ENCODE measurements around the gene ZNF19.

Gene ZNF19

DNA sequence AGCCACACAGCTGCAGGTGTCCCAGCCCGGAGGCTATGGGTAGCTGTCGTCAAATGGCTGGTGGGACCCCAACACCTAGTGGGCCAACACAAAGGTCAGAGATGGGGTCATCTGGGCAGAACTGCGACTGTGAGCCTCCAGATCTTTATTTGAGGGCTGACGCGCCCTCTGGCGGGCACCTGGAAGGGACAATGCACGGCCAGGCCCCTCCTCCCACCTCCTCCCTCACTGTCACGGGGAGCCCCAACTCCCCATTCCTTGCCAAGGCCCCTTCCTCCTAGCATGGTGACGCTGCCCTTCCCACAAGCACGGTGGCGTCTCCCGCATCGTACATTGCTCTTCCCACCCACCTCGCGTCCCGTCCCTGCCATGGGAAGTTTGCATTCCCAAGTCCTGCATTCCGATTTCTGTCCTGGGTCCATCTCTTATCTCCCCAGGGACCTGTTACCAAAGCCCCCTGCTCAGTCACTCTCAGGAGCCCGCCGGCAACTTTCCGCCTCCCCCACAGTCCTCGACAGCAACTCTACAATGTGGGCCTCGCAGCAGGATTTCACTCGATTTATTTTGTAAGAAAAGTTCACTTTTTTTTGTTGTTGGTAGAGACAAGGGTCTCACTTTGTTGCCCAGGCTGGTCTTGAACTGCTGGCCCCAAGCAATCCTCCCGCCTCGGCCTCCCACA, 48.3 kb downstream of the ZNF19 start:
- no peak for DNase-seq

DNA sequence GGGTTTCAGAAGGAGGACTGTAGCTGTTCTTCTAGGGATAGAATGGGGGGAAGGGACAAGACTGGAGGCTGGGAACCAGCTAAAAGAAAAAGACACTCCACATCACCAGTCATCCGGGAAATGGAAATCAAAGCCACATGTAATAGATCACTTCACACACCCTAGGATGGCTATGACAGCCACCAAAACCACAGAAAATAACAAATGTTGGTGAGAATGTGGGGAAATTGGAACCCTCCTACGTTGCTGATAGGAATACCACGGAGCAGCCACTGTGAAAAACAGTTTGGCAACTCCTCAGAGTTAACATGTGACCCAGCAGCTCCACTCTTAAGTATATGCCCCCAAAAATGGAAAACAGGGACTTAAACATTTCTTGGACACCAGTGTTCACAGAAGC, 49.6 kb downstream of the ZNF19 start:
- no peak for DNase-seq

DNA sequence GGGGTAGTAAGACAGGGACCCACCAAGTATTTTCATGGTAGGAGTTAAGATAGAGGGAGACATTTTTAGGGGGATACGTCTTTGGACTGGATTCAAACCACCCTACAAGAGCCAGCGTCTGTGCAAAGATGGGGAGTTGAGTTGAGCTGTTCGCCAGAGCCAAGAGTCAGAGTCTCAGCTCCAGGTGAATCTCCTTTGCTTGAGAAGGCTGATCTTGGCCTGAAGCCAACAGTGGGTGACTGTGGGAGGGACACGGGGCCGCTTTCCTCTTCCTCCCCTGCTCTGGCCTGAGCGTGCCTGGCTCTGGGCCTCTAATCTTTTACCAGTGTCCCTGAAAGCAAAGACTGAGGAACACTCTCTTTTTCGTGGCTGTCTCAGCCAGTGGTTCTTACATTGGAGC, 52.7 kb downstream of the ZNF19 start:
- no peak for DNase-seq

DNA sequence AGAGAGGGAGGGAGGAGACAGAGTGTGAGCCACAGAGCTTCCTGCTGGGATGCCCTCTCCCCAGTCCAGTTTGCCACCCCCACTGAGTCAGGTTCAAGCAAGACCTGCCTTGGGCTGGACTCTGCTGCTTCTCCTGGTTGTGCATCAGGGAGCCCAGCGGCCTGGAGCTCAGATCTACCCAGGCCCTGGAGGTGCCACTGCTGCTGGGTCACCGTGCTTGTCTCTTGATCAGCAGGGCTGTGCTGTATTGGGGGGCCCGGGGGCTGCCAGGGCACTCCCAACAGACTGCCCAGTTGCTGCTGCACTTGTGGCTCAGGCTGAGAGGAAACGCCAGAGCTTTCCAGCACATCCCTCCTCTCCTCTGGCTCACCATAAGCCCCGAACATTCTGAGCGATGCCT, 56.2 kb downstream of the ZNF19 start:
- DNase-seq = no peak

DNA sequence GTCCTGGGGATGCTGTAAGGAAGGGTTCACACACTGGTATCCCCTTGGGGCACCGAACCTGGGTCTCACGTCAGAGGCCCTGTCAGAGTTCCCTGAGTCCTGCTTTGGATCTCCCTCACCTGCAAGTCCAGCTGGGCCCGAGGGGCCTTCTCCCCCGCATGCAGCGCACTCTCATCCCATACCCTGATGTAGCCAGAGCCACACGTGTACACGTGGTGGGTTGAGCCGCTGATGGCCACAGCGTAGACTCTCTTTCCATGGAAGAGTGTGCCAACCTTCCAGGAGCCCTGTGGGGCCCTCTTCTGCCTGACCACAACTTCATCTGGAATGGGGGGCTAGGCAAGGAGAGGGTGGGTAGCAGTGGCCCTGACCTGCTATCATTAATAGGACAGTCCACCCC, 57.1 kb downstream of the ZNF19 start:
- no peak for DNase-seq

DNA sequence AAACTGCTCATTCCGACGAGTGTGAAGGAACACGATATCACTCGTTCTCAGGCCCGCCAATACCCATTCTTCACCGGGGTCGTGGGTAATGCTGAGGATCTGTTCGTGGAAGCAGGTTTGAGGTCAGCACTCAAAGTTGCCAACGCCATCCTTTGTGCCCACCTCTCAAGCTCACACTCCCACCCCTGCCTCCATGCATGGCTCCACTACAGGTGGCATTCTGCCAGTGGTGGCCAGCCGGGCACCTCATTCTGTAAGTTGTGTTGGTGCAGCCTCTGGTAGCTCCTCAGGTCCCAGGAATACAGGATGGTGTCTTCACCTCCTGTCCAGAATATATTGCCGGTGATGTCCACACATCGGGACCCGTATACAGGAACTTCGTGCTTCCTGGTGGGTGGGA, 57.9 kb downstream of the ZNF19 start:
- no peak for DNase-seq

DNA sequence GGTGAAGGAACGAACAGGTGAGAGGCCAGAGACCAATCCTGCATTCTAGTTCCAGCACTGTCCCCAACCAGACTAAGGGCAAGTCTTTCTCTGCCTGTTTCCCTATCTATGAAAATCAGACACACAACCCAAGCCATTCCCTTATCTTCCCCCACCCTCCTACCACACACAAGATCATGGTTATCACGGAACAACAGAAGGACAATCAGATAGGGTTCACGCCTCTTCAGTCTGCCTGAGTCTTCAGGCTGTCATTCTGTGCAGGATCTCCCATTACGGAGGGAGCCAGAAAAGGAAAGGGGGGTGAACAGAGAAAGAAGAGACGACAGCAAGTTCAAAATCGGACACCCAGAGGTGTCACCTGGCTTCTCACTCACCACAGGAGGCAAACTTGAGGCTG, 58.4 kb downstream of the ZNF19 start:
- no peak for DNase-seq

DNA sequence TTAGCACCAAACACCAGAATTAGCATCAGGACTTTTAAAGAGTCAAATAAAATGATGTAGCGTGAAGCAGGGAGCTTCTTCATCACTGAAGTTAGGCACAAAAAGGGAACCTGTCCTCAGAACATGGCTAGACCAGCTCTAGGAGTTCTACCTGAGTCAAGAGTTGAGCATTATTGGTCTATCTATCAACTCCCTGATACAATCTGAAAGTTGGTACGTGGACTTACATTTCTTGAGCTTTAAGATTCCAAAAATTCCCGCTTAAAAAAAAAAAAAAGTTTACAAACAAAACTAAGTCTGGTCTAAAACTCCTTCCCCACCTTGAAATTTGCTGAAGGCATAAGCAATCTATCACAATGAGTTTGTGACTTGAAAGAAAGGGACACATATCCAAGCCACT, 59.5 kb downstream of the ZNF19 start:
- DNase-seq = no peak

DNA sequence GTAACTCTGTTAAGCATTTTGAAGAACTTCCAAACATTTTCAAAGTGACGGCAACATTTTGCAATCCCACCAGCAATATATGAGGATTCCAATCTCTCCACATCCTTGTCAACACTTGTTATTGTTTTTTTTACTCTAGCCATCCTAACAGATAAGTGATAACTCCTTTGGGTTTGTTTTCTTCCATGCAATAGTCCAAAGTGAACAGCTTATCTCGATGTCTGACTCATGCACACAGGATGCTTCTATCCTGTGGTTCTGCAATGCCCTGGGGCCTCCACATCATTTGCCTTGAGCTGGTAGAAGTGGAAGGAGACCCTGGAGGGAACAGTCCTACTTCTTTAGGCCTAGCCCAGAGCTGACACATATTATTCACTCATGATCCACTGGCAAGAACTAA, 60.2 kb downstream of the ZNF19 start:
- no peak for DNase-seq

DNA sequence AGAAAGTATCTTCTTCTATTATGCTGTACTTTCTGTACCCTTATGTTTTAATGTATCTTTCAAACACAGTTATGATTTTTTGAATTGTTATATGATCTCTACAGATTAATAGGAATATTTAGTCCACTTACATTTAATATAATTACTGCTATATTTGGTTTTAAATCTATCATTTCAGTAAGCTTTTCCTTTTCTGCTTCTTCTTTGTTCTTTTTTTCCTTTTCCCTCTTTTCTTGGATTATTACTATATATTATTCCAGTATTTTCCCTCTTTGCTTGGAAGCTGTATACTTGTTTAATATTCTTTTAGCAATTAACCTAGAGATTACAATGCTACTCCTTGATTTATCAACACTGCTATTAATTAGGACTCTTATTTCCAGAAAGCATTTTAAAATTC, 60.7 kb downstream of the ZNF19 start:
- DNase-seq = no peak

DNA sequence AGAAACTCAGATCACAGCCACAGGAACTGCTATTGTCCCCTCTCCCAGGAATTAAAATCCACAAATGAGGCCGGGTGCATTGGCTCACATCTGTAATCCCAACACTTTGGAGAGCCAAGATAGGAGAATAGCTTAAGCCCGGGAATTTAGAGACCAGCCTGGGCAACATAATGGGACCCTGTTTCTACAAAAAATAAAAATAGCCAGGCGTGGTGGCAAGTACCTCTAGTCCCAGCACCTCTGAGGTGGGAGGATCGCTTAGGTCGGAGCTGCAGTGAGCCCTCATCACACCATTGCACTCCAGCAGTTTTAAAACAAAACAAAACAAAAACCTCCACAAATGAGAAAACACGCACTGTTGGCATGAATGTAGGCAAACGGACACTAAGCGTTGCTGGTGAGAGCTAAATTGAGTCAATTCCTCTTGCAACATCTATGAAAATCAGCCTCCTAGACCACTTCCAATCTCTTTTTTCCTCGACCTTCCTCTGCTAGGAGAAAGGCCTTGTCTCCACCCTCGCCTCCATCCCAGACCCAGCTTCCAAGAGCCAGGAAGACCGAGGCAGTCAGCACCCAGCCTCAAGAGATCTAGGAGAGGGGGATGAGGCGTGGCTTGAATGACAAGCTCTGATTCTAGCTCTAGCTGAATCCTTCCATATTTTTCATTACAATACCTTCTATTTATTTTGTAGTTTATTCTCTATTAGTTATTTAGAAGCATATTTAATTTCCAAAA, 62.1 kb downstream of the ZNF19 start:
- DNase-seq = no peak

DNA sequence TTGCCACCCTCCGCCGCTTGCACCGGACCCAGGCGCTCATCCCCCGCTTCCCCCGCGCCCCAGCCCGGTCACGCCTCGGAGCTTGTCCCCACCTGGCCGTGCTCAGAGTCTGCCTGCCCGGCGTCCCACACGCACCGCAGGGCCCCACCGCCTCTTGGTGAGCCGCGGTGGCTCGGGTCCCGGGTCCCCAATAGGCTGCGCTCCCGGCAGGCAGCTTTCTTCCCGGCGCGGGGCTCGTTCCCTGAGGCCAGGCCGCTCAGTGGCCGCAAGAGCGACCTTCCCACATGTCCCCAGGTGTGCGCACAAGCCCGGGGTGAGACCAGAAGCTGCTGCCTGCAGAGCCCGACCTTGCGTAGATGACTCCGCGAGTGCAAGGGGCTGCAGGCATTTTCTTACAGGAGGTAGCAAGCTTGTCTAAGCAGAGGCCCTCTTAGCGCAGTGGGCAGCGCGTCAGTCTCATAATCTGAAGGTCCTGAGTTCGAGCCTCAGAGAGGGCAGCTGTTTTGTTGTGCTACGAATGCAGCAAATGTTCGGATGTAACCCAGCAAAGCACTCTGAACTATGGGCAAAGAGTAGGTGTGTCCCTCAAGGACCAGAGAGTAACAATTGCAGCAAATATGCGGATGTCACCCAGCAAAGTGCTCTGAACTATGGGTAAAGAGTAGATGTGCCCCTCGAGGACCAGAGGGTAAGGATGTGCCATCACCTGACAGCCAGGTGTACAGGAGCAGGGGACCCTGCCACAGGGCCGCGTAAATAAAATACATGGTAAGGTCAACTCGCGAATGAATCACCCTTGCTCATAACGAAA, 62.9 kb downstream of the ZNF19 start:
- peak; percentile 45 to 61 for DNase-seq

DNA sequence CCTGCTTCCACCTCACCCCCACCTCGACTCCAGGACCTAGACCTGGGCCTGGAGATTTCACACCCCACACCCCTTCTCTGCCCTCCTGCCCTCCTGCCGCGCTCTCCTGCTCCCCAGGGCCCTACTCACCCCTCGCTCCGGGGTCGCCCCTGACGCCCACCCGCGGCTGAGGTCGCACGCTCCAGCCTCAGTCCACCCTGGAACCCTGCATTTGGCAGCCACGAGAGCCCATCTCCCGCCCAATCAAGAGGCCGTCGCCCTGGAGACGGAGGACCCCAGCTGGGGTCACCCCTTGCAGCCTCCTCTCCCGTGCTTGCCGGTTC, 63.4 kb downstream of the ZNF19 start:
- no peak for DNase-seq

DNA sequence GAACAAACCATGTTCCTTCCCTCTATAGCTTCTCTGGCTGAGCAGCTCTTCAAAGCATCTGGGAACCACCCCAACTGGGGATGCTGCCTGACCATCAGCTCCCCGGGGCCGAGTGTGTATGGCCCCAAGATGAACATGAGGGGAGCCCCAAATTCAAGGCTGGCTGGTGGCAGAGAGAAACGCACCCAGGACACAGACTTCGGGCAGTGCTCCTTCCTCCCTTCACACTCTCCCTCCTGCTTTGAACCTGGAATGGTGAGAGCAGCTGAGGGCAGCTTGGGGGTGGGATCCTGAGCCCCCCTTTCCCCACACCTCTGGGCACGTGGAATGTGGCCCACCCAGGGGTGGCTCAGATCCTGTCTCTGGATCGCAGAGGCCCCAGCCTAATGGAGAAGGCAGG, 64.5 kb downstream of the ZNF19 start:
- no peak for DNase-seq

DNA sequence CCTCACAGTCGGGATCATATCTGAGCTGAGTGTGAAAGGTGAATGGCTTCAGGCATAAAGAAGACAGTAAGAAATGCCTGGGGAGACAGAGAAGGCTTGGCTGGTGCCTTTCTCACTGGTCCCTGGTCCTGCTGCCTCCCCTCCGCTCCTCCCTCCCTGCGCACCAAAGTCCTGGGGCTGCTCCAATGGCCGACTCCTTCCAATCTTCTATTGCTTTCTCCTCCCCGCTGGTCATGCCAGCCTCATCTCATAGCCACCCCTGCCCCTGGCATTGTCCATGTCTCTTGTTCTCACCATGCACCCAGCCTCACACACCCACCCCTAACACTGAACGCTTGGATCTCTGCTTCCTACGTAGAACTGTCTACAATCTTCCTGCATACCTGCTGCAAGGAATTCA, 65.3 kb downstream of the ZNF19 start:
- no peak for DNase-seq

Measured in NCI-H1930 (cell line).